Bronchus fibroblast of lung (primary cell): ENCODE measurements around the gene AGXT2. TPM values are rescaled to one million over a fixed set of nuclear protein-coding genes. Genes with fewer than 3 reads are reported as not detected.

Source experiments
- total RNA-seq: library from RNA; depleted of rRNA; stranded (reverse); fragments of >200 nt; gene quantifications from 2 replicates; pipeline ENCODE4 v1.2.3, GENCODE V29; 2015

Gene AGXT2, protein sequence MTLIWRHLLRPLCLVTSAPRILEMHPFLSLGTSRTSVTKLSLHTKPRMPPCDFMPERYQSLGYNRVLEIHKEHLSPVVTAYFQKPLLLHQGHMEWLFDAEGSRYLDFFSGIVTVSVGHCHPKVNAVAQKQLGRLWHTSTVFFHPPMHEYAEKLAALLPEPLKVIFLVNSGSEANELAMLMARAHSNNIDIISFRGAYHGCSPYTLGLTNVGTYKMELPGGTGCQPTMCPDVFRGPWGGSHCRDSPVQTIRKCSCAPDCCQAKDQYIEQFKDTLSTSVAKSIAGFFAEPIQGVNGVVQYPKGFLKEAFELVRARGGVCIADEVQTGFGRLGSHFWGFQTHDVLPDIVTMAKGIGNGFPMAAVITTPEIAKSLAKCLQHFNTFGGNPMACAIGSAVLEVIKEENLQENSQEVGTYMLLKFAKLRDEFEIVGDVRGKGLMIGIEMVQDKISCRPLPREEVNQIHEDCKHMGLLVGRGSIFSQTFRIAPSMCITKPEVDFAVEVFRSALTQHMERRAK
- total RNA-seq: not detected in 2 replicates

DNA sequence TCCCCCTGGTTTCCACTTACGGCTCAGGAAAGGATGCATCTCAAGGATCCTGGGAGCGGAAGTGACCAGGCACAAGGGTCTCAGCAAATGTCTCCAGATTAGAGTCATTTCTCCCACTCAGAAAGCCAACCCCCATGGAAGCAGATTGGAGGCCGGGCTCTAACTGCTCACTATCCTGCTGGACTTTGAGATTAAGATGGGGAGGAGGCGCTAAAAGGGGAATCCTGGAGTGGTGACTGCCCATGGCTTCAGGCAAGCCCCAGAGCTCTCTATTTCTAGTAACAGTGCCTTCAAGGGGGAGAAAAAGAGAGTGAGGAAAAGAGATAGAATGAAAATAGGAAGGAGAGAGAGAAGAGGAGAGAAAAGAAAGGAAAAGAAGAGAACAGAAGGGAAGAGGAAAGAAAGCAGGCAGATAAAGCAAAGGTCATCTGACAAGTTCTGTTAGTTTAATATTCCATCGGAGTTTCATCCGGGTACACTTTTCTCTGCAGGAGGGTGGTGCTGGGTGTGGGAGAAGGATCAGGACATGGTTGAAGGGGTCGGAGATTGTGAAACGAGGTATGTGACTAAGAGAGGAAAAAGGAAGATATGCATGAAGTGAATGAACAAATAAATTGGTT, at the start of gene AGXT2:
TSS of gene AGXT2 (minus strand) at position 165 of the 620 bp plus-strand sequence. CDS start at position 108, 57 bp downstream.

Other genes with a start within 250 kb of the AGXT2 start
- gene TTC23L, start 208.8 kb downstream of the AGXT2 start, total RNA-seq: under 0.01 TPM in 1 of 2 replicates, not detected in the other
- 30.6 and 36.0 TPM in 2 replicates for gene RAD1, start 132.4 kb downstream of the AGXT2 start, total RNA-seq
- 27.5 and 33.0 TPM in 2 replicates for gene BRIX1, start 132.2 kb downstream of the AGXT2 start, total RNA-seq
- gene DNAJC21, start 118.4 kb downstream of the AGXT2 start, total RNA-seq: 12.5 and 25.6 TPM in 2 replicates
- gene PRLR, start 182.5 kb upstream of the AGXT2 start, total RNA-seq: 0.30 and 0.84 TPM in 2 replicates